Measurements from ENCODE around the gene SYAP1. TPM values are rescaled to one million over a fixed set of nuclear protein-coding genes. Genes with fewer than 3 reads are reported as not detected.

The SYAP1 gene
- total and polyA plus RNA-seq, 2 of the 8 experiments (the other 6 are each of a cell fraction or from before 2014, with no cell fraction given), result 2.9 to 20.3 TPM

DNA sequence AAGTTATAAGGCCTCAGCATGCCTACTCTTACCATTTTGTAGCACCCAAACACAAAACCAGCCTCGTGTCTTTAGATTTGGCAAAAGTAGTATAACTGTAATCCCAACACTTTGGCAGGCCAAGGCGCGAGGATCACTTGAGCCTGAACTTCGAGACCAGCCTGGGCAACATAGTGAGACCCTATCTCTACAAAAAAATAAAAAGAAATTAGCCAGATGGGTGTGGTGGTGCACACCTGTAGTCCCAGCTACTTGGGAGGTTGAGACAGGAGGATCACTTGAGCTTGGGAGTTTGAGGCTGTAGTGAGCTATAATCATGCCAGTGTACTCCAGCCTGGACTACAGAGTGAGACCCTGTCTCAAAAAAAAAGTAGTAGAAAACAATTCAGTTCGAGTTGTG is 17.6 kb downstream of the SYAP1 start (continued):
- no peak for TF ChIP-seq SP1 (IDR thresholded peaks at IDR 0.05; ENCODE audit: low read depth, low read length)
- no peak for TF ChIP-seq NANOG (IDR thresholded peaks at IDR 0.05; ENCODE audit: insufficient read depth, low read depth, low read length, poor library complexity, severe bottlenecking)
